Neural cell (in vitro differentiated cells): ENCODE results near the gene LMO7.

Experiments
- CTCF ChIP-seq: fragments of 450-650 bp; IDR thresholded peaks from 2 replicates; pipeline ENCODE4 v1.5.1; 2014; ENCODE audit warnings: antibody characterized with exemption, mild to moderate bottlenecking, moderate library complexity; ENCODE audit not compliant: poor library complexity, severe bottlenecking
- EP300 ChIP-seq: fragments of 450-650 bp; conservative IDR thresholded peaks from 2 replicates; pipeline ENCODE4 v1.6.1; 2014; ENCODE audit warnings: antibody characterized with exemption, mild to moderate bottlenecking, moderate library complexity; ENCODE audit not compliant: poor library complexity, severe bottlenecking
- EZH2 ChIP-seq: fragments of 200-600, 300-800 bp; shearing (Covaris generic), sonication (generic); IDR thresholded peaks from 2 replicates; pipeline ENCODE4 v1.6.1; 2014; ENCODE audit warnings: antibody characterized with exemption, low read length, borderline replicate concordance, mild to moderate bottlenecking; ENCODE audit not compliant: insufficient read depth, poor library complexity, severe bottlenecking
- MXI1 ChIP-seq: fragments of 450-650 bp; conservative IDR thresholded peaks from 2 replicates; pipeline ENCODE4 v1.6.1; 2014; ENCODE audit warnings: antibody characterized with exemption, mild to moderate bottlenecking; ENCODE audit not compliant: poor library complexity, severe bottlenecking
- POLR2AphosphoS5 ChIP-seq: IDR thresholded peaks from 2 replicates; pipeline ENCODE4 v1.6.1; 2012
- RAD21 ChIP-seq: fragments of 450-650 bp; conservative IDR thresholded peaks from 2 replicates; pipeline ENCODE4 v1.6.1; 2014; ENCODE audit warnings: antibody characterized with exemption, mild to moderate bottlenecking, moderate library complexity
- REST ChIP-seq: IDR thresholded peaks from 2 replicates; pipeline ENCODE4 v1.6.1; 2012; ENCODE audit warnings: borderline replicate concordance
- SMC3 ChIP-seq: fragments of 450-650 bp; conservative IDR thresholded peaks from 2 replicates; pipeline ENCODE4 v1.6.1; 2014; ENCODE audit warnings: antibody characterized with exemption, mild to moderate bottlenecking, moderate library complexity; ENCODE audit not compliant: poor library complexity
- TAF1 ChIP-seq: IDR thresholded peaks from 2 replicates; pipeline ENCODE4 v1.6.1; 2012; ENCODE audit warnings: low read depth

- TF ChIP-seq TAF1 (no peak), POLR2AphosphoS5 (no peak), RAD21 (no peak), EZH2 (no peak), CTCF (no peak), MXI1 (no peak), REST (no peak), SMC3 (no peak), EP300 (no peak)
Observed at GRCh38 chr13:75782985-75783384, 146.9 kb downstream of the LMO7 start.
